ENCODE data around the gene EFS.
"Not testable (repeated sequence)": the region's sequence is repeated elsewhere in the genome, so short reads cannot be mapped to it uniquely, and the experiment has no call there.

Gene EFS

DNA sequence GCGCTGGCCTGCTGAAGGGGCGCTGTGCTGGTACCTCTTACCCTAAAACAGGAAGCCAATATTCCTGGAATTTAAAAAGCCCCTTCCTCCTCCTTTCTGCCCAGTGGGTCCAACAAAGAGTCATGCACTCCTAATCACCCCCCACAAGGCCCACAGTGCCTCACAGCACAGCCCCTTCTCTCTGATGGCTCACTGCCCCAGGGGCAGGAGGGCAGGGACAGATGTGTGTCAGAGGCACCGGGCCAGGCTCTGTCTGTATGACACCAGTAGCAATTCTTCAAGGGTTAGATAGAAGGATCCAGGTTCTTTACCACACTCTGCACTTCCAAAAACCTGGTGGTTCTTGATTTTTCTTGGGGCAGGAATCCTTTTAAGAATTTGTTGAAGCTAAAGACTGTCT is 34.2 kb upstream of the EFS start:
- no peak for DNase-seq (ENCODE audit: low spot score)

DNA sequence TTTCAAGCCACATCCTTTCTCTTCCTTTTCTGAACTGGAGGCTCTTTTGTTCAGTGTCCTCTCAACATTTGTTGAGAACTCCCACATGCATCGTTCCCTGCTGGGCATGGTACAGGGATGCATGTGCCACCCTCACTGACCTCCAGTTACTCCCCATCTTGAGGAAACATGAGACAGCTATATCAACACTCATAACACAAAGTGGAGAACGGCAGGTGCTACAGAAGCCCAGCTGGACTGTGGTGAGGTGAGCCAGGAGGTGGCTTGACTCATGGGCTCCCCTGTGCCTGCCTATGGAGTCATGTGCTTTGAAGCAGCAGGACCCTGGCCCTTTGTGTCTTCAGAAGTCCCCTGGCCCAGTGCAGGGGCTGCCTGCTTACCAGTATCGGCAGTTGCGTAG is 33.4 kb upstream of the EFS start:
- no peak for DNase-seq (ENCODE audit: low spot score)

DNA sequence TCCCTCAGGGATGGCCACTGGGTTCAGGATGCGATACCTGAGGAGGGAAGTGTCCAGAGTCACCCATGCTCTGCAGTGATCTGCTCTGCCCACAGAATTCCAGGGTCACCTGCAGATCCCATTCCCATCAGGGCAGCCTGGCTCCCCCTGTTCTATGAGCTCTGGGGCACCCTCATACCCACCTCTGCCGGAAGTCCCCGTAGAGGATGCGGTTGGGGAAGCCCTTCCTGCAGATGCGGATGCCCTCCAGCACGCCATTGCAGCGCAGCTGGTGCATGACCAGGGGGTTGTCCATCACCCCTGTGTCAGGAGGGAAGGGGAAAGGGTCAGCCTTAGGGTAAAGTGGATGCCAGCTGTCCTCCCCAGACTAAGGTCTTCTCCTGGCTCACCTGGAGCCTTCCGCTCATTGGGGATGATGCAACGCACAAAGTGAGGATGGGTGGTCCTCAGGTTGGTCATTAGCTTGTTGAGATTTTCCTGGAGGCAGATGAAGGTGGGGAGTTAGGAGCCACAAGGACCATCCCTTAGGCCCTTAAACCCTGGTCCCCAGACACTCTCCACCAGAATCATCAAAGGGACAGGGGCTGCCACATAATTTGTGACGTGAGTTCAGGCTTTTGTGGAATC is 31.9 kb upstream of the EFS start:
- no peak for DNase-seq (ENCODE audit: low spot score)

DNA sequence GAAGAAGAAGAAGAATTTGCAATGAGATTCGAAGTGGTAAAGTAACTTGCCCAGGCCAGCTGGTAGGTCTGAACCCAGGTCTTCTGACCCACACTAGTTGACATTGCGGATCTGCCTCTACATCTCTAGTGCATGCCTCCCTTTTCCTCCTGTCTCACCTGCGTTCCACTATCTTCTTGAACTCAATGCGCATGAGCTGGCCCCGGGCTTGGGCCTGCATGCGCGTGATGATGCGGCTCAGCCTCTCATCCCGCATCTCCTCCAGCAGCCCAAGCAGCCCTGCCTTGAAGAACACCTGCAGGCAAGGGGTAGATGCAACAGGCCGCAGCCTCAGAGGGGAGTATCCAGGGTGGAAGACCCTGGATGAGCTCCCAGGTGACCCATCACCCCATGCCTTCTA is 31.2 kb upstream of the EFS start:
- DNase-seq (ENCODE audit: low spot score) = no peak

DNA sequence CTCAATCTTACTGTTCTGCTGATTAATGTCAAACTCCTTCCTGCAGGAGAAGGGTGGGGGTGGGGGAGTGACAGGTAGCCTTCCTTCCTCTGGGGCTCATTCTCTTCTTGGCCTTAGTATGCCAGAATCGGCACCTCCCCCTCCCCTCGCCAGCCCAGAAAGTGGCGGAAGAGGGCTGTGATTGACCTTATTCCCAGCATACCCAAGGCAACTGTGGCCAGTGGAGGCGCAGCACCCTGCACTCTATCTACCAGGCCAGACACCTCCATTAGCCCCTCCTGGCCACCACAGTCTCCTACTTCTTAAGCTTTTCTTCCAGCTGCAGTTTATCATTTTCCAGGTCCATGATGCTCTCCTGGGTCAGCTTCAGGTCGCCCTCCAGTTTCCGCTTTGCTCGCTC is 27.6 kb upstream of the EFS start:
- DNase-seq (ENCODE audit: low spot score) = no peak

DNA sequence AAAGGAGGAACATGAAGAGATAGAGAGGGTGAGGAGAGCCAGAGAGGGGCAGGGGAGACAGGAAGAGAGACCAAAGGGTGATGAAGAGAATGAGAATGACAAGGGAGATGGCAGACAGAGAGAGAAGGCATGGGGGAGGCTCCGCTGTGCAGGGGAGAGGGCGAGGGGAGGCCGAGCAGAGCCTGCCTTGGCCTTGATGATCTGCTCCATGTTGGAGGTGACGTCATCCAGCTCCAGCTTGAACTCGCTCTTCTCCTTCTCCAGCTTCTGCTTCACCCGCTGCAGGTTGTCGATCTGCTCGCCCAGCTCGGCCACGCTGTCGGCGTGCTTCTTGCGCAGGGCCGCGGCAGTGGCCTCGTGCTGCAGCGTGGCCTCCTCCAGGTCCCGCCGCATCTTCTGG is 24.9 kb upstream of the EFS start:
- not testable (repeated sequence) for DNase-seq (ENCODE audit: low spot score)

DNA sequence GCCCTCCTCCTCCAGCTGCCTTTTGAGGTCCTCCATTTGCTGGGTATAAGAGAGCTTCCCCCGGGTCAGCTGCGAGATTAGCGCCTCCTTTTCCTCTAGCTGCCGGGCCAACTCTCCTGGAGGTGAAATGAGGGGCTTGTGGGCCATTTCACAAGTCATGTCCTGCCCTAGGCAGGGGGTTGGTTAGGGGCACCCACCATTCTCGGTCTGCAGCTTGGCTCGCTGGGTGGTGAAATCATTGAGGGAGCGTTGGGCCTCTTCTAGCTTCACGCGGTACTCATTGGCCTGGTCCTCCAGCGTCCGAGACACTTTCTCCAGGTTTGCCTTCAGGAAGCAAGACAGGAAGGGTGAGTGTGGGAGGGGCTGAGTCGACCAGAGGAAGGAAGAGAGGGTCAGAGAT is 24.4 kb upstream of the EFS start:
- no peak for DNase-seq (ENCODE audit: low spot score)

DNA sequence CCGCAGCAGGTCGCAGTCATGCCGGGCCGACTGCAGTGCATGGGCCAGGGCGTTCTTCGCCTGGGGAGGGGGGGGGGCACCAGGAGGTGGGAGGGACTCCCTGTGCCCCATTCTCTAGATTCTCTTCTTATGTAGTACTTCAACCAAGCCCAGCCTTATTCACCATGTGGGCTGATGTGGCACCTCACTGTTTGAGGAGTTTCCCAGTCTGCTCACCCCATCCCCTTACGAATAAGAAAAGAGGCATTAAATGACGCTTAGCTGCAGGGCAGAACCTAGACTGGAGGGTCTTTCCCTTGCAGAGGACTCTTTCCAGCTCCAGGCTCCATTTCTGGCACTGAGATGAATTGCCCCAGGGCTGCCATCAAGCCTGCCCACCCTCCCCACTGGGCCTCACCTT is 24.0 kb upstream of the EFS start:
- no peak for DNase-seq (ENCODE audit: low spot score)

DNA sequence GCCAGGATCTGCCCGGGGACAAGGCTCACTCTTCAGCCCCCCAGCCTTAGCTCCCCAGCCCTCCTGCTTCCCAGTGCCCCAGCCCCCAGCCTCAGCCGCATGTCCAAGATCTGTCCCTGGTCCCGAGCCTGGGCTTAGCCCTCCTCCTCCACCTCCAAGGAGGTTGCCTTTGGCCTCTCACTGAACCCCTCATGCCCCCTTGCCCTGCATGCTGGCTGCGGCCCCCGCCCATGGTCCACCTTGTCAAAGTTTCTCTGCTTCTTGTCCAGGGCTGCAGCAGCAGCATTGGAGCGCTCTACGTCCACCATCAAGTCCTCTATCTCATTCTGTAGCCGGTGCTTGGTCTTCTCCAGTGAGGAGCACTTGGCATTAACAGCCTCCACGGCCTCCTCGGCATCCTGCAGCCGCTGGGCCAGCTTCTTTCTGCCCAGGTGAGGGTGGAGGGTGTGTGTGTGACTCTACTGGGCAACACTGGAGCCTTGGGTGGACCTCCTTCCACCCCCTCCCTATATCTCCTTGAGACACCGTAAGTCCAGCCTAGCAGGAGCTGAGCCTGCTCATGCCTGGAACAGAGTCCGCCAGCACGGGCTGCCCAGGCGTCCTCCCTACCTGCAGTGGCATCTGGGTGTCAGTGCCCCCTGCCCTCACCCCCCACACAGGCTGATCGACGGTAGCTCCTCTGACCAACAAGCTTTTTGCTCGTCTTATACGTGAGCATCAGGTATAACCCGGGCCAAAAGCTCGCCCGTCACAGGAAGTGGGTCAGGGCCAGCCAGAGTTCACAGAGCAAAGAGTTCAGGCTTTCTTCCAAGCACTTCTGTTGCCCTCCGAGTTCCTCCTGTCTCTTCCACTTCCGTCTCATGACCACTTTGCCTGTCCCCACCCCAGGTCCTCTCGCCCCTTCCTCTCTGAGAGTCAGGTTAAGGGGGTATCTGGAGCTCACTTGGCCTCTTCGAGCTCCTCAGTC is 23.2 kb upstream of the EFS start:
- DNase-seq (ENCODE audit: low spot score) = no peak

DNA sequence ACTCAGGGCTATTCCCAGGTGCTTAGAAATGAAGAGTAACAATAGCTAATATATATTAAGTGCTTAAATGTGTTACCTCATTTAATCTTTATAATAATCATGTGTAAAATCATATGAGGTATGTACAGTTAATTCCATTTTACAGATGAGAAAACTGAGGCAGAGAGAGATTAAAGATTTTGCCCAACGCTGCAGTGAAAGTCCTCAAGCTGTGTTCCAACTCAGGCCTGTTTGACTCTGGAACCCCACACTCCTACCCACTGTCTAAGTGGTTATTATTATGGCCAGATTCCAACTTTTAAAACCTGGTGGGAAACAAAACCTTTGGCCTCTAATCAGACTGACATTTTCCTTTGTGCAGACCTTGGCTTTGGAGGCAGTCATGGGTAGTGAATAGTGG is 22.0 kb upstream of the EFS start:
- no peak for DNase-seq (ENCODE audit: low spot score)

DNA sequence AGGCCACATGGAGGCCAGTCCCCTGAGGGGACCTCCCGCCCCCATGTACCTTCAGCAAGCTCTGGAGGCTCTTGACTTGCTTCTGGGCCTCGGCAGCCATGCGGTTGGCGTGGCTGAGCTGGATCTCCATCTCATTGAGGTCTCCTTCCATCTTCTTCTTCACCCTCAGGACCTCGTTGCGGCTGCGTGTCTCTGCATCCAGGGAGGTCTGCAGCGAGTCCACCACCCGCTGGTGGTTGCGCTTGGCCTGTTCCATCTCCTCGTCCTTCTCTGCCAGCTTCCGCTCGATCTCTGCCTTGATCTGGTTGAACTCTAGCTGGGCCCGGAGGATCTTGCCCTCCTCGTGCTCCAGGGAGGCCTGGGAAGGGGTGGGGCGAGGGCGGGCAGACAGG is 21.3 kb upstream of the EFS start:
- not testable (repeated sequence) for DNase-seq (ENCODE audit: low spot score)

DNA sequence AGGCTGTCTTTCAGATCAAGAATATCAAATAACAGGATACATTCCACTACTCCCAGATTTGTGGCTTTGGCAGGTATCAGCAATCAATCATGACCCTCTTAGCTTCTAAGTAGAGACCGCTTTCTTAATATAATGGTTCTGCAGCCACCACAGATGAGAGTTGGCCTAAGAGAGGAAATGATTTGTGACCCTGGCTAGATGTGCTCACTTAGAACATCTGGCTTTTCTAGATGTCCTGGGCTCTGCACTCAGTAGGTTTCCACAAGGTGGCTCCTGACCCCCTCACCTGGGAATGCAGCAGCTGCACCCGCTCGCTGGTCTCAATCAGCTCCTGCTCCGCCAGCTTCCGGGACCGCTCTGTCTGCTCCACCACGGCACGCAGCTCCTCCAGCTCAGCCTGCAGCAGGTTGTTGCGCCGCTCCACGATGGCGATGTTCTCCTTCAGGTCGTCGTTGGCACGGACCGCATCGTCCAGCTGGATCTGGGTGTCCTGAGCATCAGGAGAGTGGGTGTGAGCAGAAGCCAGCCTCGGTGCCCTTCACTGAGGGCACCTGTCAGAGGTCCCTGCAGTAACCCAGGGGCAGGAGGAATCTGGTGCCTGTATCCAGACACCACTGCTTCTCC is 20.8 kb upstream of the EFS start:
- DNase-seq (ENCODE audit: low spot score) = no peak

DNA sequence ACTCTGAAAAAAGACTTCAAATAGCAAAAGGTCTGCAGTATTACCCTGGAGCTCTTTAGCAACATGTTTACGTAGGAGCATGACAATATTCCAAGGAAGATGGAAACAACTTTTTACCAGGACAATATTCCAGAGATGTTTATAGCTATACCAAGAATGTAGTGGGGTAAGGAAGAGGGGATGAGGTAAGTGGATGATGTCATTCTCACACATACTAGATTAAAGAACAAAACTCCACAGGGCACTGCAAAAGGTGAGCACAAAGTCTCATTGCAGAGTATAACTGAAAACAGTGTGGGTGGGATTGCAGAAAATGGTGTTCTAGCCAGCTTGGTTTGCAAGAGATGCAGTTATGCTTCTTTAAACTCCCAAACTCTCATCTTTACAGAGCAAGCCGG is 20.3 kb upstream of the EFS start:
- DNase-seq (ENCODE audit: low spot score) = no peak

DNA sequence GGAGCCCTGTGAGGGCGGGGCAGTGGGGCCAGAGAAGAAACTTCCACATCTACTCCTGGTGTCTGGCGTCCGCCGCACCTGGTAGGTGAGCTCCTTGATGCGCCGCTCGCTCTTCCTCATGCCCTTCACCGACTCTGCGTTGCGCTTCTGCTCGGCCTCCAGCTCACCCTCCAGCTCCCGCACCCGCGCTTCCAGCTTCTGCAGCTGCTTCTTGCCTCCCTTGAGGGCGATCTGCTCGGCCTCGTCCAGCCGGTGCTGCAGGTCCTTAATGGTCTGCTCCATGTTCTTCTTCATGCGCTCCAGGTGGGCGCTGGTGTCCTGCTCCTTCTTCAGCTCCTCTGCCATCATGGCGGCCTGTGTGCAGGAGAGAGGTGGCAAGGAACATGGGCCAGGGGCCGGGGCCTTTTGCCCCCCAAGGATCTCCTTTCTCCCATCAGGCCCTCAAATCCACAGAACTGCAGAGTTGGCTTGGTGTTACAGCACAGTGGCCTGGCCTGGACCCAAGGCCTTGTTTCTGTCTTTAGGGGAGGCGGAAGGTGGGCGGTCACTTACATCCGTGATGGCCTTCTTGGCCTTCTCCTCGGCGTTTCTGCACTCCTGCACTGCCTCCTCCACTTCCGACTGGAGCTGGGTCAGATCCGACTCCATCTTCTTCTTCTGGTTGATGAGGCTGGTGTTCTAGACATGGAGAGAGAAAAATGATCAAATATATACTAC is 19.6 kb upstream of the EFS start:
- no peak for DNase-seq (ENCODE audit: low spot score)

DNA sequence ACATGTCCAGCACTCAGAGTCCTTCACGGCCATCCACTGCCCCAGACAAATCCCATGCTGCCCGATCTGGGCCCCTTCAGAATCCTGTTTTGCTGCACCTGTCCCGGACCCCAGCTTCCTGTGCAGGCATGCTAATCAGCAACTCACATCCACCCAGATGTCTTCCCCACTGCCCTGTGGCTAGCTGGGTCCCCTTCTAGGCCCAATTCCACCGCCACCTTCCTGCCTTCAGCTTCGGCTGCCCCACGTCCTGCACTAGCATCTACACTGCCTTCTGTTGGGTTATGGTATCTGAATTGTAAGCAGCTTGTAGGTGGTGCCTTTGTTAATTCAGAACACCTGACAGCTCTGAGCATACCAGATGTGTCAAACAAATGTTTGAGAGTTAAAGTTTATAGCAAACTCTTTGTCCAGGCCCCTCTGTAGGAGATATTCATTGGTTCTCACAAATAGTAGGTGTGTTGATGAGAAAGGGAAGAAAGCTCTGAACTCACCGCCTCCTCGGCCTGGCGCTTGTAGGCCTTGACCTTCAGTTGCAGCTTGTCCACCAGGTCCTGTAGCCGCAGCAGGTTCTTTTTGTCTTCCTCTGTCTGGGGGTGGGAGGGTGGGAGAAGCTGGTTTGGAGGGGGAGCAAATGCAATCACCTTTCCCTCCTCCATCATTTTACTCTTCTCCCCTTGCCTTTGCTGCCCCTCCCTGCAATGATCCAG is 17.9 kb upstream of the EFS start:
- no peak for DNase-seq (ENCODE audit: low spot score)

DNA sequence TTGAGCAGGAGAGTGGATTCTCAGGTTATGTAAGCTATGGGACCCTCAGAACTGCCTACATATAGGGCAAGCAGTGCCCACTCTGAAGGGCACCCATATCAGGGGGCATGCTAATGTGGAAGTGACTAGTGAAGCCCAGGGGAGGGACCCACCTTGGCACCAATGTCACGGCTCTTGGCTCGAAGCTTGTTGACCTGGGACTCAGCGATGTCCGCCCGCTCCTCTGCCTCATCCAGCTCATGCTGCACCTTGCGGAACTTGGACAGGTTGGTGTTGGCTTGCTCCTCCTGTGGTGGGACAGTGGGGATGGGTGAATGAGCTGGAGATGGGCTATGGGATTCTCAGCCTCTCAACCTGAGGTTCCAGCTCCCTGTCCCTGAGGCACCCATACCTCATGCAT is 17.3 kb upstream of the EFS start:
- no peak for DNase-seq (ENCODE audit: low spot score)

DNA sequence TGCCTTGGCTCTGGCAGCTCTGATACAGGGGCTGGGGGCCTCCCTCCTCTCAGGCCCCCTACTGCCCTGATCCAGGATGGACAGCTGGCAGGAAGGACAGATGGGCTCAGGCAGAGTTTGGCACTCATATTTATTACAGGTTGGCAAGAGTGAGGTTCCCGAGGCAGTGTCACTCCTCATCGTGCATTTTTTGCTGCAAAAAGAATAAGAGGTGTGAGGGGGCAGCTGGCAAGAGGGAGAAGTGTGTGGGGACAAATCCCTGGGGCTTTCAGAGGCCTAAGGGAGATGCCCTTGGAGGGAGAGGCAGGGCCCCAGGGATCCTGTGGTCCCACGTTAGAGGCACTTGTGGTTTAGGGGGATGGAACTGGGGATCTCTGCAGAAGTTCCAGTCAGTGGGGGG is 16.9 kb upstream of the EFS start:
- no peak for DNase-seq (ENCODE audit: low spot score)

DNA sequence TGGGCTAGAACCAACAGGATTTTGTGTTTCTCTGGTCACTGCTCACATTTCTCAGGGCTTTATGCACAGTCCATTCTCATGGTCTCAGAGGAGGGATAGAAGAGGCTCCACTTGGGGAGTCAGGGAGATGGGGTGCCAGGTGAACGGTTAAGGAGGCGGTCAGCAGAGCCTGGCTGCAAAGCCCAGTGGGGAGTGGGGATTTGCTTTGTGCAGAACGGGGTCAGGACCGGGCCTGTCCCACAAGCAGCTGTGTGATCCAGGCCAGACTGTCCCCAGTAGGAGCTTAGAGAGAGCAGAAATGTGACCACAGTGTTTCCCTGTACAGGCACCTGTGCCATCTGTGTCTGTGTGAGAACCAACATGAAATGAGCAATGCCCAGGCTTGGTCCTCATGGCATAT is 16.0 kb upstream of the EFS start:
- no peak for DNase-seq (ENCODE audit: low spot score)

DNA sequence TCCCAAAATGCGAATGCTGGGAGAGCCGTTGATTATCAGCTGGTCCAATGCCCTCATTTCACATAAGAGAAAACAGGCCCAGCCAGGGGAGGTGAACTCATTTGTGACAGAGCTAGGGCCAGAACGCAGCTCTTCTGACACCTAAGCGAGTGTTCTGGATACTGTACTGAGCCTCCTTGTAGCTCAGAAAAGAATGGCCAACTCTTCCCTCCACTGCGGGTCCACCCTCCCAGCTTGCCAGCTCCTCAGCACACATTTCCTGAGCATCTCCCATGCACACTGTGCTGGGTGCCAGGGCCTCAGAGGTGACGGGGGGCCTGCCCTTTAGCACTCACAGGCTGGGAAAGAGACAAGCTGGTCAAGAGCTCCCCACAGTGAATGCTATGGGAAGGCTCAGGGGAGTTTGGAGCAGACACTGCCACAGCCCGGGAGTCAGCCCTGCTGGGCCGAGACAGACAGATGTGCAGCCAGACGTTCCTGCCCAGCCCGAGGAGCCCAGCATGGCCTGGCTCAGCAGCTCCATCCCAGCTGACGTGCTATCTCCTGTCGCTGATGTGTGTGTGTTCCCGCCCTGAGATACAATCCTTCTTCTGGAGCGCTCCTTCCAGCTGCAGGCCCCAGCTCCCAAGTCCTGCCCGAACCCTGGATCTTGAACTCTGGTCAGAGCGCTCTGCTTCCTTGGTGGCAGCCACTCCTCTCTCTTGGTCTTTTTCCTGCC is 15.4 kb upstream of the EFS start:
- peak; percentile 23 for DNase-seq (ENCODE audit: low spot score)

DNA sequence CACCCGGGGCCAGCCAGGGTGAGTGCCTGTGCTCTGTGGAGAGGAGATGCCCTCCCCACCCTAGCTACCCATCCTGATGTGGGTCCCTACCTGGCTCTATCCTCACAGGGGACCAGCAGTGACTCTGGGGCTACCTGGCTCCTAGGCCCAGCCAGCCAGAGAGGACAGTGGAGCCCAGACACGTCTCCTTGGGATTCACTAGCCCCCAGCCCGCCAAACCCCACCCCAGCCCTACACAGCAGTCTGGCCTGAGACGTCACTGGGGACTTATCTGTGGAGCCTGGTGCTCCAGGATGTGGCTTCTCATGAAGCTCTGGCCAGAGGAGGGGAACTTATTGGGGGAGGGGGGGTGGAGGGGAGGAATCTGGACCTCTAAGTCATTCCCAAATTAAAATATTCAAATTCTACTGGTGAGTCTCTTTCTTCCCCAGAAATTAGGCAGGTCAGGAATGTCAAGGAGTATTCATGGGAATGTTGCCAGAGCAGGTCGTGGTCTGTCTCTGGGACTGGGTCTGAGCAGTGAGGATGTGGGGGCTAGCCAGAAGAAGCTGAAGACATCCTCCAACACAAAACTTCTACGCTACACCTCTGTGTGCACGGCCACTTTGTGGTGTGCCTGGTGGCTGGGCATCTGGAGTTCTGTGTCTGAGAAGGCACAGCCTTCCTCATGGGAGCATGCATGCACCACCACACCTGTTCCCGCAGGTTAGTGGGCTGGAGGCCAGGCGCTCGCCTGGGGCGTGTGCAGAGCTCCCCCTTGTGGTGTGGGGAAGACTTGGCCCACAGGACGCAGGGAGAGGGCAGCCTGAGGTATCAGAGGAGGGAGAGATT is 14.6 kb upstream of the EFS start:
- DNase-seq (ENCODE audit: low spot score) = peak; percentile 26
